ENCODE results near the gene LRP1B.

GRCh38 chr2:140892436-140892835 is 1238.4 kb downstream of the LRP1B start:
- no peak for TF ChIP-seq CTCF (IDR thresholded peaks at IDR 0.05; ENCODE audit: low read length)
- TF ChIP-seq EZH2 (IDR thresholded peaks at IDR 0.05; ENCODE audit: borderline replicate concordance, low read length), result no peak
